WERI-Rb-1 (cell line): ENCODE data around the gene KIAA1958.

Source experiments
- DNase-seq: peaks from one replicate; pipeline ENCODE4 v3.0.0-alpha.2; 2020
- H3K27ac ChIP-seq: fragments of 250-450 bp; sonication (Bioruptor Pico); 2 replicates; pipeline ENCODE4 v1.5.1; 2020; ENCODE audit warnings: mild to moderate bottlenecking, moderate library complexity
- H3K27me3 ChIP-seq: fragments of 250-450 bp; sonication (Bioruptor Pico); 2 replicates; pipeline ENCODE4 v1.5.1; 2021; ENCODE audit warnings: mild to moderate bottlenecking, low read depth, moderate library complexity; ENCODE audit not compliant: insufficient read depth, severe bottlenecking
- H3K36me3 ChIP-seq: fragments of 250-450 bp; sonication (Bioruptor Pico); 2 replicates; pipeline ENCODE4 v1.5.1; 2020; ENCODE audit warnings: mild to moderate bottlenecking, moderate library complexity
- H3K4me3 ChIP-seq: 2 replicates; pipeline ENCODE4 v1.5.1; 2011; ENCODE audit warnings: low read depth, mild to moderate bottlenecking, control low read depth, low read length
- H3K9me3 ChIP-seq: fragments of 250-450 bp; sonication (Bioruptor Pico); 2 replicates; pipeline ENCODE4 v1.5.1; 2021; ENCODE audit warnings: mild to moderate bottlenecking, moderate library complexity; ENCODE audit not compliant: severe bottlenecking
- CTCF ChIP-seq: IDR thresholded peaks from 2 replicates; pipeline ENCODE4 v1.5.1; 2011; ENCODE audit warnings: low read depth, mild to moderate bottlenecking, control low read depth, inconsistent platforms, low read length

Gene KIAA1958

DNA sequence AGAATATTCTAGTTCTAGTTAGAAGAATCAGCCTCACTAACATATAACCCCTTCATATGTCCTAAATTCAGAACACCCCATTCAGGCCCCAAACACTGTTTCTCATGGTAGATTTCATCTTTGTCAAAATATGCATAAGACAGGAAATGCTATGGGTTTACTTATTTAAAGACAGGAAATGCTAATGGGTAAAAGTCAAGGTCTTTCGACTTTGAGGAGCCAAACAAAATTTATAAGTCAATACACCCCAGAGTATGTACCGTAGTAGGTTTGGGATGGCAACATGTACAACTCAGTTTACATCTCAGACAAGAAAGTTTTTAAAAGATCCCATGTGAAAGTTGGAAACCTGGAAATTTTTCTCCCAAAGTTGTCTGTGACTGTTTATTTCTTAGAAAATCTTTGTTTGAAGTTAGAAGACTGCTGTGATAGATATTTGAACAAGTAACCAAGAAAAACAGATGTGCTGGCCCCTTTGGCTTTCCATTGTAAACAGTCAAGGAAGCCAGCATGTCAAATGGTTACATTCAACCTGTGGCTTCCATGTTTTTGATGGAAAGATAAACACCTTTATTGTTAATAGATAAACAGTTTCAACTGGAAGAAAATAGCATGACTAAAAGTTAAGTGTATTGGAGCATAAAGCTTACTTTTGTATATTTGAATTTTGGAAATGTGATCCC, 129.1 kb downstream of the KIAA1958 start:
- H3K4me3 ChIP-seq: no peak overlapping the region
- no peaks in the 10 kb centered on the region for H3K27me3 ChIP-seq
- peaks cover 23% of the 10 kb centered on the region for H3K36me3 ChIP-seq
- no peak for DNase-seq
- no peak for TF ChIP-seq CTCF
- H3K27ac ChIP-seq: no peak overlapping the region
- no peaks in the 10 kb centered on the region for H3K9me3 ChIP-seq

DNA sequence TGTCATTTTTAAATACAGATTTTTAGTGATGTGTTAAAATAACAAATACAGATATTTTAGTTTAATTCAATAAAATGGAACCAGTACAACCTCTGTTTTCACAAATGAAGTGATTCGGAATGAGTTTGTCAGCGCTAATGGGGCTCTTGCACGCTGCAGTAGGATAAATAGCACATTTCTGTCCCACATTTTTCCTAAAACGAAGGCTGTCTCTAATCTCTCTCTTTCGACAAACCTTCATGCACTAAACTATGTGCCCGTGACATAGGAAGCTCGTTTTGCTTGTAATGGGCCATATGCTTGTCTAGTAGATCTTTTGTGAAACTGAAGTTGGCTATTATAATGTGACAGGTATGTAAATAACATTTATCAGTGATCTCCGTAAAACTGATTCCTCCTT, 130.7 kb downstream of the KIAA1958 start:
- Histone ChIP-seq H3K9me3 (no peaks in the 10 kb centered on the region), H3K4me3 (no peak overlapping the region), H3K36me3 (peaks cover 23% of the 10 kb centered on the region), H3K27ac (no peak overlapping the region), H3K27me3 (no peaks in the 10 kb centered on the region)
- TF ChIP-seq CTCF: no peak
- DNase-seq: no peak

DNA sequence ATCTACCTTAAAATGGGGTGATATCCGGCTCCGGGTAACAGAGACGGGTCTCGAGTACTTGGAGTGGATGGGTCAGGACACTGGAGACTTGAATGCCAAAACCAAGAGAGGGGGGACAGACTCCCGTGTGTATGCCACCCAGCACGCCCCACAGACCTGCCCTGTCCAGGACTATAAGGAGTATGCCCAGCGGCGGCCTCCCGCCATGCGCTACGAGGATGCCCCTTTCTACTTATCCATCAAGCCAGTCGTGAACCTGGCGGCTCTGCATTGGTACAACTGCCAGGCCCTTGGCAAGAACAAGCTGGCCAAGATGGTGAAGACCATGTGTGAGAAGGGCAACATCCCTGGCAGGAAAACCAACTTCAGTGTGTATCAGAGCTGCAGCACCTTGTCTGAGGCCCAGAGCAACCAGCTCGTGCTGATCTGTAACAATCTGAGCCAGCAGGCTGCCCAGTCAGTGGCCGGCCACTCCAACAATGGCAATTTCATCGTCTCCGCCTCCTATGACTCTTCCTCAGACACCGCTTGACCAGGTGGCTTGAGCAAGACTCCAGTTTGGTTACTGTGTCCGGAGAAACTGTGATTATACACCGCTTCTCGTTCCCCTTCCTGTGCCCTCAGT, 131.9 kb downstream of the KIAA1958 start:
- H3K36me3 ChIP-seq: peaks cover 23% of the 10 kb centered on the region
- no peak overlapping the region for H3K27ac ChIP-seq
- no peak for DNase-seq
- no peak for TF ChIP-seq CTCF
- H3K27me3 ChIP-seq: no peaks in the 10 kb centered on the region
- no peak overlapping the region for H3K4me3 ChIP-seq
- no peaks in the 10 kb centered on the region for H3K9me3 ChIP-seq

GRCh38 chr9:112620388-112620787, 133.8 kb downstream of the KIAA1958 start:
- Histone ChIP-seq H3K36me3 (peaks cover 20% of the 10 kb centered on the region), H3K27ac (no peak overlapping the region), H3K27me3 (no peaks in the 10 kb centered on the region), H3K4me3 (no peak overlapping the region), H3K9me3 (no peaks in the 10 kb centered on the region)
- DNase-seq: no peak
- no peak for TF ChIP-seq CTCF

DNA sequence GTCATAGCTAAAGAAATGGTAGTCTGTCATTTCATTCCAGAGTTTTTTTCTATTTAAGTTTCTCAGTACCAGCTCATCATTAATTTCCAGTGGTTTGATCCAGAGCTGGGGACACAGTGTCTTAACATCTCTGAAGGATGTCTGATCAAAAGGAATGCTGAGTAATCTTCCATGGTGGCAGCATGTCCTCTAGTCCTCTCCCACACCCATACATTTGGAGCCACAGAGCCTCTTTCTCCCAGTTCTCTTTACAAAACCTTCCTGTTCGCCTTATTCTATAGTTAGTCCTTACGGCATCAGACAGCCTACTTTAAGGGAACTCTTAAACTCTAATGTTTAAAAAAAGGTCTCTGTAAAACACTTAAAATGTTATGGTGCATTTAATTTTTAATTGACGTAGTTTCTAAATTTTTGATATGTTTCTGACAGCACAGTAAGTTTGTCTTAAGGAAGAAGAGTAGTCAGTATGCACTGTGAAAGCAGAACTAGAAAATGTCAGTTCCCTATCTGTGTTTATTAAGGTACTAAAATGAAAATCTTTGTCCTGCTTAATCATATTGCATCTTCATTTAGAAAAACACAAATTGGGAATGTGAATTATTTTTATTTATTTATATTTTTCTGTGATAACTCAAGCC, 134.5 kb downstream of the KIAA1958 start:
- no peak for DNase-seq
- Histone ChIP-seq H3K27me3 (no peaks in the 10 kb centered on the region), H3K4me3 (no peak overlapping the region), H3K9me3 (no peaks in the 10 kb centered on the region), H3K27ac (no peak overlapping the region), H3K36me3 (peaks cover 20% of the 10 kb centered on the region)
- no peak for TF ChIP-seq CTCF
